ENCODE measurements around the gene ANKH.

- TF ChIP-seq ATF3 (CRISPR knock-in tag; conservative IDR thresholded peaks at IDR 0.05) (no peak), ETV6 (CRISPR knock-in tag; IDR thresholded peaks at IDR 0.05) (no peak), KAT7 (CRISPR knock-in tag; IDR thresholded peaks at IDR 0.05; ENCODE audit: borderline replicate concordance) (no peak), USF2 (CRISPR knock-in tag; IDR thresholded peaks at IDR 0.05) (no peak), NFYB (CRISPR knock-in tag; conservative IDR thresholded peaks at IDR 0.05; ENCODE audit: low read depth) (no peak), CTCF (IDR thresholded peaks at IDR 0.05) (no peak)
Observed at GRCh38 chr5:14699159-14699558, 172.4 kb downstream of the ANKH start.
